Kidney glomerular epithelial cell (primary cell): ENCODE data around the gene SYT2.

ENCODE experiments used
- DNase-seq: peaks from one replicate; lab custom pipeline; 2025; lab: John Stamatoyannopoulos, UW

Gene SYT2

DNA sequence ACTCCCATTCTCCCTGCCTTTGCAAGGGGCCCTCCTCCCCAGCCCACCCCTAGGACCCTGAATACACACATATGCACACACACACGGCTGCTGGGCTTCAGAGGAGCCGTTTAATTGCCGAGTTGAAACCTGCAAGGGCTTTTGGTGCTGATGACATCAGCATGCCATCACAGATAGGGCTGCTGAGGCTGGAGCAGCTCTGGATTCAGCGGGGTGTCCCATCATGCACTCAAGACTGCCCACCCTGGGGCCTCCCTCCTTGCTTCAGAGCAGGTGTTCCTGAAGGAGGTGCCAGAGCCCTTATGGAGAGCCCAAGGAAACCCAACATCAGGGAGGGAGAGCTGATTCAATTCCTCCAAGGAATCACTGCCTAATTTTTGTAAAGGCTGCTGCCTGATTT lies 5.7 kb downstream of the SYT2 start:
- no peak for DNase-seq

DNA sequence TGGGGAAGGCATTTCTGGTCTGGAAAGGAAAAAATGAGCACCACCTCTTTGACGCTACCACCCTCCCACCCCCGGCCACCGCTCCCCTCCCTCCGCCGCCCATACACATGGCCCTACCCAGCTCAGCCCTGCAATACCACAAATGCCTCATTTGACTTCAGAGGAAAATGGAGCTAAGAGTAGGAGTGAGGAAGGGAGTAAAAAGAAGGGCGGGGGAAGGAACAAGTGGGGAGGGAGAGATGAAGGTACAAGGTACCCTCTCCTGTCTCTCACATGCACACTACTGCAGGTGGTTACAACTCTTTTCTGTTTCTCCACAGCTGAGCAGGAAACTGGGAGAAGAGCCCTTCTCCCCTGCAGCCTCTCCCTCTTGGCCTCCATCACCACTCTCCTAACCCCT lies 7.1 kb downstream of the SYT2 start:
- no peak for DNase-seq

DNA sequence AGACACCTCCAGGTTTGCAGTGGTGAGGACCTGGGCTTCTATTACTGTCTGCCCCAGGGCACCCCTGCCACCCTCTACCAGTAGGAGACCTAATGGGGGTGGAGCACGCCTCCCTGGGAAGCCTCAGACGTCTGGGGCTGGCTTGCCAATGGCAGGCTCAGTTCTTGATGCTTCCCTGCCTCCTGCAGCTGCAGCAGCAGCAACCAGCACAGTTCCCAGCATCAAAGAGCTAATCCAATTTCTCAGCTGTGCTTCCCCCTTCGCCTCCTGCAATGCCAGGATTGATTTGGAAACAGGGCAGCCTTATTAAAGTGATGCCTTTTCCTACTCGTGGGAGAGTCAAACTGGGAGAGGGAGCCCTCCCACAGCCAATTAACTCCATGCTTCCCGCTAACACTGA lies 8.2 kb downstream of the SYT2 start:
- no peak for DNase-seq

DNA sequence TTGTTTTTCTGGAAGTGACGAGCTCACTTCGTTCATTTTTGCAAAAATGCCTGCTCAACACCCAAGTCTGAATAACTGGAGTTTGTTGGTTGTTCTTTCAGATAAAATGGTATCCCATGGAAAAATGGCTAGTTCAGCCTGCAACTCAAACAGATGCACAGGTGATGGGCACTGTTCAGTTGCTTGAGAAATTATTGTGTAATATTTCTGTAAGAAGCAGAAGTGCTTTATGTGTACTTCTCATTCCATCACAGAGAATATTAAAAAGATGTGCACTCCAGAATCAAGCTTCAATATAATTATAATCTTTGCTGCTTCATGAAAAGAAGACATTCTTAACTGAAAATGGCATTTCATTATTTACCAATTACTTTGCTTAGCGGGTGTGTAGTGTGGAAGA lies 9.1 kb downstream of the SYT2 start:
- DNase-seq, result no peak

DNA sequence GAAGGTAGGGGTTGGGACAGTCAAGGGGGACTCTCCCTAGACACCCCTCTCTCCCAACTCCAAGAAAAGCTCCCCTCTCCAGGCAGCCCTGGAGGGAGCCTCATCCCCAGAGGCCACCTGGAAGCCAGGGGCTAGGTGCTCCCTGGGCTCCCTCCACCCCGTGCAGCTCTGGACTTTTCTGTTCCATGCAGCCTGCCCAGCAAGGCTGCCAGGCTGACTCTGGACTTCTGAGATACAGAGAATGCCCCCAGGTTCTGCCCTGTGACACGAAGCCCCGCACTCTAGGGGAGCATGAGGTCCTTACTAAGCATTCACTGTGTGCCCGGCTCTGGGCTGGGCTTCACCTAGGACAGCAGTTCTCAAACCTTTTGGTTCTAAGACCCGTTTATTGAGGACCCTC lies 10.2 kb downstream of the SYT2 start:
- DNase-seq, result no peak

DNA sequence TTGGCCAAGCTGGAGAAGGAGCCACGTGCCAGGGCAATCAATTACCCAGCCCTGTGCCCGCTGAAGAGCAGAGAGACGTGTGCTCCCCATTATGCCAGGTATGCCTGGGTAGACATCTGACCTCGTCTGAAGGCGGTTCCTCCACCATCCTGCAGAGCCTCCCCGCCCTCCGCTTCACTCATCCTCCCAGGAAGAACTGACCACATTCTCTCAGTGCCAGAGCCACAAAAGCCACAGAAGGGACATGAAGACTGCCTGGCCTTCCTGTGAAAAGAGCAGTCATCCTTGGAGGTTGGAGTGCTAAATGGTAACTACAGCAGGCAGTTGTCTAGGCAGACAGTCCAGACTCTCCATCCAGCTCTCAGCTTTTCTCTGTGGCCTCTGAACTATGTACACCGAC lies 12.0 kb downstream of the SYT2 start:
- DNase-seq, result no peak

DNA sequence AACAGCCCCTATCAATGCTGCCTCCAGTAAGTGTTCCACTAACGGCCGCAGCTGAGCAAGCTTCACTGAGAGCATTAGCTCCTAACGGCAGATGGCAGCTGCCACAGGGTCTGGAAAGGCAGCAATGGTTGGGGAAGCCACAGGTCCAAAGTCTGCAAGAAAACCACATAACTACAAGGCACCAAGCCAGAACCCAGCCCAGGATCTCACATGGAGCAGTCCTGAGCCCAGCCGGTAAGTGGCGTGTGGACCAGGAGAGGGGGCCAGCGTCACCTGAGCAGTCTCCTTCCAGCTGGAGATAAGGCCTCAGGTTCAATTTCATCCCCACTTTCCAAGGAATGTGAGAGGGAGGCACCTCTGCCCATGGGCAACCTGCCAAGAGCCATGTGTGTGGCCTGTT lies 13.2 kb downstream of the SYT2 start:
- DNase-seq, result no peak

DNA sequence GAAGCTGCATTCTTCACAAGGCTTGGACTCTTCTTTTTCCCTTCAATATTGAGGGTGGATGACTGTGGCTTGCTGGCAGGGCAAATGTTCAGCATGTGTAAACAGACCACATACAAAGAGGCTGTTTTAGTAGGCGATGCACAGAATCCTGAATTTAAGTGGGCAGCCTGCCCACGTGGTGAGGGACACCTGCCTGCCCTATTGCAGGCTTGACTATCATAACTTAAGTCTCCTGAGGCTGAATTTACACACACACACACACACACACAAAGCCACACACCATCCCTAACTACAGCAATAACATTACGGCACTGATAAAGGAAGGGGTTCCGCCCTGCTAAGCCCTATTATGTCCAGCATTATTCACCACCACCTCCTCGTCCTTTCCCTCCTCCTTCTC lies 15.9 kb downstream of the SYT2 start:
- DNase-seq, result no peak

DNA sequence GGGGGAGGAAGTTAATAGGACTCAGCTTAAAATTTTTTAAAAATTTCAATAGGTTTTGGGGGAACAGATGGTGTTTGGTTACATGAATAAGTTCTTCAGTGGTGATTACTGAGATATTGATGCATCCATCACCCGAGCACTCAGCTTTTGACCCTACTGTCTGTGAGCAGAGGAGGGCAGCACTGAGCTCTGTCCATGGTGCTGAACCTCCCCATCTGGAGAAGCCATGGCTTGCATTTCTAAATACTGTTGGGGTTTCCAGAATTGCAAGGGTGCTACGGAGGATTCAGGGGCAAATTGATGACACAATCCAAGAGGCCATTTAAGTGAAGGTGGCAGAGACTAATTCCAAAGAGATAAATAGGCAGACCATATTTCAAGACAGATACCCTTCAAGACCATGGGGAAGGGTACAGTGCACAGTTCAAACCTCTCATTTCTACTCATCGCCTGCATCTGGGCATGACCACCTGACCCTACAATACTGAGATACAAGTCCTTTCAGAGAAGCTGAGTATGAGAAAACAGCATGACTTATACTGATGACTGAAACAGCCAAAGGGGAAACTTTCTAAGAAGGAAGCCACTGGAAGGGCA lies 17.2 kb downstream of the SYT2 start:
- DNase-seq, result peak; percentile 83

DNA sequence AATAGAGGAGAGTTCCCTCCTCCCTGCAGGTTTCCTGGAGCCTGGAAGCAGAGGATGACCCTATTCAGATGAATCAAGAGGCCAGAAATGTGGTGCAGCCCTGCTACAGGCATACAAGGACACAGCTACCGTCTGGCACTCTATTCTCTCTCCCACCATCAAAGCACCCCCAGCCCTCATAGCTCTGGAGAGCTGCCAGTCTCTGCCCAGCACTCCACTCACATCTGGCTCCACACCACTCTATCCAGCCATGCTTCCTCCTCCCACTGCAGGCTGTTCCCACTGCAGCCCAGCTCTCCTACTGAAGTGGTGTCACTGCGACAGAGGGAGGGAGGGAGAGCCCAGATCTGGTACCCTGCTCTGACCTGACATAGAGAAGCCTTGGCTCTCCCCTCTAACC lies 18.4 kb downstream of the SYT2 start:
- DNase-seq, result no peak

DNA sequence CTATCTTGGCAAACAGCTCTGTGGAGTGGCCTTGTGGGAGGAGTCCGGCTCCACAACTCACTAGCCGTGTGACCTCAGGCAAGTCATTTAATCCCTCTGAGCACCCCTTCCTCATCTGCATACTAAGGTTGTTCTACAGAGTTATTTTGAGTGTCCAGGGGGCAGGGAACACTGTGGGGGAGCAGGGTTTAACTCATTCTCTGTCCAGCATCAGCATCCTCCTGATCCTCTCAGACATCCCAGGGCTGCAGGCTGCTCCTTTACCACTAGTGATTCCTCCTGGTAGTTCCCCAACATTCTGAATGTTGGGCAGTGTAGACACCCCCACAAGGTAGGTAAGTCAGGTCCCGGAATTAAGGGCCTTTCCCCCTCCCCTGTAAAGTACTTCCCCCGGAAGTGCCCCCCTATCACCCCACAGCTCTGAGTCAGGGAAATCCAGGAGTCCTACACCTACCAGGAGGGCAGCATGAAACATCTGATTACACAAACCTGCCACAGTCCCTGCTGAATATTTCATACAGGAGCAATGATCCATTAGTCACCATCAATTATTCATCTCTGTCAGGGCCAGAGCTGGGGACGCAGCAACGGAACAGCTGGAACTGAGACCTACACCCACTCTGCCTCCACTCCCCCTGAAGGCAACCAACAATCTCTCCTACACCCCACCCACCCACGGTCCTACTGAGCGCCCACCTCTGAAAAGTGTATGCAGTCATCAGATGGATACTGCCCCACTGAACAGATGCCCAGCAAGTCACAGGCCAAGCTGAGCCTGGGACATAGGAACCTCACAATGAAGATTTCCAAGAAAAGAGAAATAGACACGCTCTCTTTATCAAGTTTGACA lies 20.5 kb downstream of the SYT2 start:
- DNase-seq, result no peak

DNA sequence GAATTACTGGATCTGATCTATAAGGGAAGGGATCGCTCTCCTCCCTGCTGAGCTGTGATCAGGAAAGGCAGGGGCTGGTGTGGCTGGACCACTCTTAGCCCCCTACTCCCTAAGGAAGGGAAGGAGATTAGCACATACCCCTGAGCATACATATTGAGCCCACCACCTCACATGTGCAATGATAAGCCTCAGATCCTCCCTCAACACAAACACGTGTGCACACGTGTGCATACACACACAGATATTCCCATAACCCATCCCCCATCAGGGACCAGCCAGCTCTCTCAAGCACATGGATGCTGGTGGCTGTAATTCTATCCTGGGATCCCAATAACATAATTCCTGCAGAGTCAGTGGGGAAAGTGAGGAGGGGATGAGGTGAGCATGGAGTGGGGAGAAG lies 21.2 kb downstream of the SYT2 start:
- no peak for DNase-seq

DNA sequence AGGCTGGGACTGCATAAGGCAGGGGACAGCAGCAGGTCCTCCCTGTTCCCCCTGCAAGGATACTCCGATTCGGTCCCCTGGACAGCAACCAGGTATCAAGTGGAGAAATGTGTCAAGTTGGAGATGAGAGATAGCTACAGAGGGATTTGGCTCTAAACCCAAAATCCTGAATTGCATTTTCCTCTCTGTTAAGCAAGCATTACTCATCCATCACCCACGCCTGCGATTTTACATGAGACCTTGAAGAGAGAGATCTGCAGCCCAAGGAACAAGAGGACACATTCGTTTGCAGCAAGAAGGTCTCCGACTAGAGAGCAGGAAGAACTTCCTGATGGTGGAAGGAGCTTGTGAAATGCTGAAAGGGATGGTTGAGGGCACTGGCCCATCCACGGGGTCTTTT lies 21.9 kb downstream of the SYT2 start:
- DNase-seq, result no peak

DNA sequence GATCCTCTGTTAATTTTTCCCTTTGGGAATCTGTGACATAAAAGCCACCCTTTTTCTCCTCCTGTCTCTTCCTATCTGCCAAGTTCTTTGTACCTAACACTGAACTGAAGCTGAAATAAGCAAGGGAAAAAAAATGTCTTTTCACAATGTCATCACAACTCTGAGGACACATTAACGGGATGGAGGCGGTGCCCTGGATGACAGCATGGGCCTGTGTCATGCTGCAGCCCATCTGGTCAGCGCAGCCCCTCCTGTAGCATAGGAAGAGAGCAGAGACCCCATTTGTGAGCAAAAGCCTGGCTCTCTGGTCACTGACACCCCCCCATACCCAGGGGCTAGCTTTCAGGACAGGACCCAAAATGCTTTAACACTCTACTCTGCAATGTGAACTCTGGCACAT lies 22.5 kb downstream of the SYT2 start:
- no peak for DNase-seq

DNA sequence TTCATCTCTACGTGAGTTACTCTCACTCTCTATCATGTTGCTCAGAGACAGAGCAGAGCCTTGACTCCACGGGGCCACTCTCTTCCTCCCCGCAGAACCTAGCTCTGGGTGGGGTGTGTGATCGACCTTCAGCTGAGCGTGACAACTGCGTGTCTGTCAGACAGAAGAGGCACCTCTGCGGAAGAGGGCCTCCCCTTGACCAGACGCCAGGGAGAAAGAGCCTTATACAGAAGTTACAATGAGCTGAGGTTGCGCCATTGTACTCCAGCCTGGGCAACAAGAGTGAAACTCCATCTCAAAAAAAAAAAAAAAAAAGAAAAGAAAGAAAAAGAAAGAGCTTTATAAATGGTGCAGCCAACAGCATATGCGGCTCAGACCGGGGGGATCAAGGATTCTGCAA lies 22.9 kb downstream of the SYT2 start:
- DNase-seq, result no peak

DNA sequence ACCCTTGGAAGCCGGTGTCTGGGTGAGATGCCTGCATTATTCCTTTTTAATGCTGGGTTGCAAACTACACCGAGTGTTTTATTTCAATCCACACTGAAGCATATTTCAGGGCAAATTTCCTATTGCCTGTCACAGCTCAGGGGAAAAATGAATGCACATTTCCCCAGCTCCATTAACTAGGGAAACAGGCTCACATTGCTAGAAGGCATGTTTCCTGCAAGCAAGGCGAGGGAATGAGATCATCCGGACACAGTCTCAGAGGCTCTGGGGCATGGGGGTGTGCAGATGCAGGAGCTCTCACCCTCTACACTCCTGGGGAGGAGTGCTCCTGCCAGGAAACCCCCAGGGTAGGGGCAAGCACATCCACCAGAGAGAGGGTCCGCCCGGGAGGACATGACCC lies 24.6 kb downstream of the SYT2 start:
- no peak for DNase-seq

DNA sequence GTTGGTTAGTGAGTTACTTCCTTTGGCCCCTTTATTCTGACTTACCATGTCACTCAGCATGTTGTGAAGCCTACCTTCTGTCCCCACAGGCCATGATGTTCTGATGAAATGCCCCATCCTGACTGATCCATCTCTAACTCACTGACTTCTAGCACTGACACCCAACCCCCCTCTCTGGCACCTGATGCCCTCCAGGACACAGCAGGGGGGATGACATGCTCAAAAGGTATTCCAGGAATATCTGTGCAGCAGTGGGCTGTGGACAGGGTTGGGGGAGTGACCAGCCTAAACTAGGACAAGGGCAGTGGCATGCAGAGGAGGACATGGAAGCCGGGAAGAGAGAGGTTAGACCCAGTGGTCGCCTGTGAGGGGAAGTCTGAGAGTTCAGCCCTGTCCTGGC lies 25.5 kb downstream of the SYT2 start:
- DNase-seq, result peak; percentile 56

DNA sequence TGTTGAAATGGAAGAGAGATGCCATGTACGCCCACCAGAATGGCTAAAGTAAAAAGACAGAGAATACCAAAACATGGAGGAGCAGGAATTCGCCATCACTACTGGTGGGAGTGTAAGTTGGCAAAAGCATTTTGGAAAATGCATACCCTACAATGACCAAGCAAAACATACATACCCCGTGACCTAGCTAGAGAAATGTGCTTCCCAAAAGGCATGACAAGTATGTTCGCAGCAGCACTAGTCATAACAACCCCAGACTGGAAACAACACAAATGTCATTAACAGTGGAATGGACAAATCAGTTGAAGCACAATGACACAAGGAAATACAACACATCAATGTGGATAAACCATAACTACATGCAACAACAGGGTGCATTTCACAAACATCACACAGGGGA lies 27.2 kb downstream of the SYT2 start:
- DNase-seq, result no peak

DNA sequence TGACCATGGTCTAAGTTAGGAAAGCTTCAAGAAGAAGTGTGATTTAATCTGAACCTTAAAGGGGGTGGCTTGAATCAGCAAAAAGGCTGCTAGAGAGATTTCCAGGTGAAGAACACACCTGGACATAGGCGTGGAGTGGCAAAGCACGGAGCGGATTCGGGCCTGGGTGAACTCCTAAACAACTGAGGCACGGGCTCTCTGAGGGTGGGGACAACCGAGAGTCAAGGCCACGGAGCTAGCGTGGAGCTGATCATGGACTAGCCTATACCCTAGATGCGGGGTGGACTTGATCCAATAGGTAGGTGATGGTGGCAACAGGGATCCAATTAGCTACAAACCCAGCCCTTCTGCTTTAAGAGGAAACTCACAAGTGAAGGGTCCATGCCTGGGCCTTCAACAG lies 27.8 kb downstream of the SYT2 start:
- no peak for DNase-seq

DNA sequence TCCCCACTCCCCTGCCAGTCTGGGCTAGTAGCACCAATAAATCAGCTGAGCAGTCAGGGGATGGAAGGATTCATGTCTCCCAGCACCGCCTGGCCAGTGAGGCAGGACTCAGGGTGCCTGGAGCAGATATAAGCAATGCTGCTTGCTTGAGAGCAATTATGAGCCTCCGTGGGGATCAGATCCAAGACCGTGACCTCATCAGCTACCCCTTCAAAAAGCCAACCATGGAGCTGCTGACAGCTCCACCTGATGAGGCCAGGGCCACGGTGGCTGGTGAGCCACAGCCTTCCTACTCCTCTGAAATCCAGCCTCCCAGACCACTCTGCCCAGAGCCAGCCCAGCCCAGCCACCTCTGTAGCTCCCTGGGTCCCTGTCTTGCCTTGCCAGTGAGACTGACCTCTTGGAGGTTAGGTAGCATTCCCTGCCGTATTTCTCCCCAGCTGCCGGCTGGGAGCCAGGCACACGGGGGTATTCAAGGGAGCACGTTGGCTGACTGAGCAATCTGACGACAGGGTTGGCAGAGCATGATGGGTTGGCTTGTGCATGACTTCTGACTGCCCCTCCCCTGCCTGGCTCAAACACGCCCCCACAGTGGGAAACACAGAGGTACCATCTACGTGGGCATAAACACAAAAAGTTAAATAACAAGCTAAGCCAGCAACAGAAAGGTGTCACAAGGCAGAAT lies 28.4 kb downstream of the SYT2 start:
- no peak for DNase-seq

DNA sequence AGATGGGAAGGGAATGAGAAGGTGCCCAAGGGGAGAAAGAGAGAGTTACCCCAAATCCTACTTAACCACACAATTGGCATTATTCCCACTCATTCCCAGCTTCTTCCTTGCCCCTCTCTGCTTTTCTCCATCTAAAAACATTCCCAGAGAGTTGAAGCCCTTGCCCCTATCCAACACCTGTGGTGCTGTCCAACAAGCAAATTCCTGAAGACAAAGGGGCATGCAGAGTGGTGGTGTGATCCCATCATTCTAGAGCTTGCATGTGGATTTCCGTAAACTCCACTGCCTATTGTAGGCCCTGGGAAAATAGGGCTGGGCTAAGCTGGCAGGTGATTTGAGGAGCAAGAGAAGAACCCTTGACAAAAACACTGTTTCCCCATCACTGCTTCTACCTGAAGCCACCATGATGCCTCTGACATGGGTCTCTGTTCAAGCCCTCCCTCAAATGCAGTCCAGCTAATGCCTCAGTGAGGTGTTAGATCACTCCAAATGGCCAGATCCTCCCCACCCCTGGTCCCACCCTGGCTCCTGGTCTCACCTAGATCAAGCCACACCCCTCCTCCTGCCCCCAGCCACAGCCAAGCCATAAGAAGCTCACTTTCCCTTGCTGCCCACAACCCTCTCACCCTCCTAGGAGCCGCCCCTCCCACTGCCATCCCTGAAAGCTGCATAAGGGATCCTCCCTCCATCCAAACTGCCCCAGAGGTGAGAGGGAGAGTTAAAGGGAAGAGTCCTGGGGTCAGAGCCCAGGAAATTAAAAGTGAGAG lies 29.5 kb downstream of the SYT2 start:
- DNase-seq, result no peak

DNA sequence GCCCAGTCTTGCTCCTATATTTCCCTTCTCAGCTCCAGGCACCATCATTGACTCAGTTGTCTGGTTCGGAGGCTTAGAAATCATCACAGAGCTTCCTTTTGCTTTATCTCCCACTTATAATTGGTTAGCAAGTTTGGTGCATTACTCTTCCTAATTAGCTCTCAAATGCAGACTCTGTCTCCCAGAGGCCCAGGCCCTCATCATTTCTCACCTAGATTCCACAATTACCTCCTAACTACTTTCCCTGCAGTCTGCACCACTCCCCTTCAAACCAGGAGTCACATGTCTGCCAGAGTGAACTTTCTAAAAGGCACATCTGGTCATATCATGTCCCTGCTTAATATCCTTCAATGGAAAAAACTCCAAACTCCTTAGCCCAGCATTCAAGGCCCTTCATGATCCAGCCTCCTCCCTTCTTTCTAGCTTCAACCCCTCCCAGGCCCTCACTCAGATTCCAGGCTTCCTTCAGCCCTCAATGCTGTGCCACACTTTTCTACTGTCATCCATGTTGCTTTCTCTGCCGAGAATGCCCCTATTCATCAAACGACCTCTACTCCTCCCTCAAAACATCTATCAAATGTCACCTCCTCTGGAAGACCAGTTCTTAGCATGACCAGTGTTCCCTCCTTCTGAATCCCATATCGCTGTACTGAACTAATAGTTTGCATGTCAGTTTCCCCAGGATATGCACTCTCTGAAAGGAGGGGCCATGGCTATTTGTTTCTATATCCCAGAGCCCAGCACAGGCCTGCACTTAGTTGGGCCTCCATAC lies 30.7 kb downstream of the SYT2 start:
- no peak for DNase-seq
